Body of pancreas (tissue), 4 donors: ENCODE results near the gene CFAP46.

Experiments used
- POLR2A ChIP-seq, 3 donors: fragments of 450-650 bp; IDR thresholded peaks; one replicate each; pipeline ENCODE4 v1.6.1; 2016; ENCODE audit warnings: antibody characterized with exemption in 3 of 3, mild to moderate bottlenecking in 2 of 3
- TF ChIP-seq, protein P1 (sequence below), 7 experiments: fragments of 450-650 bp in 4 of 7; fragments of 200-600 bp in 3 of 7; sonication (generic) in 3 of 7; IDR thresholded peaks; one replicate each; pipeline ENCODE4 v1.5.1; 2016 to 2019; ENCODE audit warnings: antibody characterized with exemption in 7 of 7

DNA sequence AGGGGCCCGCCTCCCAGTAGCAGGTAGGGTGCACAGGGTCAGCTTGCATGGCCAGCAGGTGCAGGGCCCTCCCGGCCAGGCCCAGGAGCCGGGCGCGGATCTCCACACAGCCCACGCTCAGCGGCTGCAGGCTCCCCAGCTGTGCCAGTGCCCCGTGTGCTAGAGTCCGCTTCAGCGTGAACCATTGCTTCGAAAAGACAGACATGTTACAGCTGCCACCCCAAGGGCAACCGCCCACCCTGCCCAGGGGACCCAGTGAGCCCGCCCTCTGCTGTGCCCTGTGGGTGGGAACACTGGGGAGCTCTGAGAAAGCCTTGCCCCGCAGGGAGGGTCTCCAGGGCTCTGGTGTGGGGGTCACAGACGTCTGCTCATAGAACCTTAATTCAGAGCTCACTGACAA lies 92.1 kb downstream of the CFAP46 start:
- TF ChIP-seq, protein P1, sequence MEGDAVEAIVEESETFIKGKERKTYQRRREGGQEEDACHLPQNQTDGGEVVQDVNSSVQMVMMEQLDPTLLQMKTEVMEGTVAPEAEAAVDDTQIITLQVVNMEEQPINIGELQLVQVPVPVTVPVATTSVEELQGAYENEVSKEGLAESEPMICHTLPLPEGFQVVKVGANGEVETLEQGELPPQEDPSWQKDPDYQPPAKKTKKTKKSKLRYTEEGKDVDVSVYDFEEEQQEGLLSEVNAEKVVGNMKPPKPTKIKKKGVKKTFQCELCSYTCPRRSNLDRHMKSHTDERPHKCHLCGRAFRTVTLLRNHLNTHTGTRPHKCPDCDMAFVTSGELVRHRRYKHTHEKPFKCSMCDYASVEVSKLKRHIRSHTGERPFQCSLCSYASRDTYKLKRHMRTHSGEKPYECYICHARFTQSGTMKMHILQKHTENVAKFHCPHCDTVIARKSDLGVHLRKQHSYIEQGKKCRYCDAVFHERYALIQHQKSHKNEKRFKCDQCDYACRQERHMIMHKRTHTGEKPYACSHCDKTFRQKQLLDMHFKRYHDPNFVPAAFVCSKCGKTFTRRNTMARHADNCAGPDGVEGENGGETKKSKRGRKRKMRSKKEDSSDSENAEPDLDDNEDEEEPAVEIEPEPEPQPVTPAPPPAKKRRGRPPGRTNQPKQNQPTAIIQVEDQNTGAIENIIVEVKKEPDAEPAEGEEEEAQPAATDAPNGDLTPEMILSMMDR (IDR thresholded peaks at IDR 0.05): no peak
- TF ChIP-seq POLR2A (IDR thresholded peaks at IDR 0.05): no peak
